Fibroblast of pulmonary artery (primary cell): ENCODE results near the gene TSEN34.

Experiments
- DNase-seq: peaks from one replicate; pipeline ENCODE4 v3.0.0-alpha.2; 2010; ENCODE audit warnings: low read depth
- H3K4me3 ChIP-seq: replicated peaks from 2 replicates; pipeline ENCODE4 v1.5.1; 2011; ENCODE audit warnings: low read depth, mild to moderate bottlenecking, control low read depth, low read length, moderate library complexity
- TF ChIP-seq, protein P1 (sequence below): IDR thresholded peaks from 2 replicates; pipeline ENCODE4 v1.5.1; 2011; ENCODE audit warnings: mild to moderate bottlenecking, control low read depth, low read length, inconsistent platforms; ENCODE audit errors: missing control alignments

Gene TSEN34

DNA sequence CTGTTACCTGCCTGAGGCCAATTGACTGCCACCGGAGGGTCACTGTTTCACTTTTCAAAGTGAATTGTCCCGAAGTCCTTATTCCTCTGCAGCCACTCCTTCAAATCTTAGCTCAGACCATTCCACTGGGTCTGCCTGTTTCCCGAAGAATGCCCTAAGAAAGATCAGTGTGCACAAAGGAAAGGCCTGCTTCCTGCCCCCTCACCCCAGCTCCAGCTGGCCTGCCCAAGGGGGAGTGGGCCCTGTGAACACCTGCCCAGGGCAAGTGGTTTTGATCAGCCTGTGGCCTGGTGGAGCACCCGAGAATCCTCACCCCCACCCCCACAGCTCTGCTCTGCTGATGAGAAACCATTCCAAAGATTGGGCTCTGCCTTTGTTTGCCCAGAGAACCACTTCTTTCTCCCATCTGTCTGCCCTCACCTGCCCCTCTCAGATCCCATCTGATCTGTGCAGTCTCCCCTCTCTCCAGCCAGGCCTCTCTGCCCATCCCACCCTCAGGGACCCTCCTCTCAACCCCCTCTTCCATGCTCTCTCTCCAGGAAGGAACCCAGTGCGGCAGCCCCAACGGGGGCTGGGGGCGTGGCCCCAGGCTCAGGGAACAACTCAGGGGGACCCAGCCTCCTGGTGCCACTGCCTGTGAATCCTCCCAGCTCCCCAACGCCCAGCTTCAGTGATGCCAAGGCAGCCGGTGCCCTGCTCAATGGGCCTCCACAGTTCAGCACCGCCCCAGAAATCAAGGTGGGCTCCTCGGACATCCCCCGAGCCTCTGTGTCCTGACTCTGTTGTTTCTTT is 41.9 kb upstream of the TSEN34 start:
- TF ChIP-seq, protein P1, sequence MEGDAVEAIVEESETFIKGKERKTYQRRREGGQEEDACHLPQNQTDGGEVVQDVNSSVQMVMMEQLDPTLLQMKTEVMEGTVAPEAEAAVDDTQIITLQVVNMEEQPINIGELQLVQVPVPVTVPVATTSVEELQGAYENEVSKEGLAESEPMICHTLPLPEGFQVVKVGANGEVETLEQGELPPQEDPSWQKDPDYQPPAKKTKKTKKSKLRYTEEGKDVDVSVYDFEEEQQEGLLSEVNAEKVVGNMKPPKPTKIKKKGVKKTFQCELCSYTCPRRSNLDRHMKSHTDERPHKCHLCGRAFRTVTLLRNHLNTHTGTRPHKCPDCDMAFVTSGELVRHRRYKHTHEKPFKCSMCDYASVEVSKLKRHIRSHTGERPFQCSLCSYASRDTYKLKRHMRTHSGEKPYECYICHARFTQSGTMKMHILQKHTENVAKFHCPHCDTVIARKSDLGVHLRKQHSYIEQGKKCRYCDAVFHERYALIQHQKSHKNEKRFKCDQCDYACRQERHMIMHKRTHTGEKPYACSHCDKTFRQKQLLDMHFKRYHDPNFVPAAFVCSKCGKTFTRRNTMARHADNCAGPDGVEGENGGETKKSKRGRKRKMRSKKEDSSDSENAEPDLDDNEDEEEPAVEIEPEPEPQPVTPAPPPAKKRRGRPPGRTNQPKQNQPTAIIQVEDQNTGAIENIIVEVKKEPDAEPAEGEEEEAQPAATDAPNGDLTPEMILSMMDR, result no peak
- H3K4me3 ChIP-seq, result no peak overlapping the region
- no peak for DNase-seq

DNA sequence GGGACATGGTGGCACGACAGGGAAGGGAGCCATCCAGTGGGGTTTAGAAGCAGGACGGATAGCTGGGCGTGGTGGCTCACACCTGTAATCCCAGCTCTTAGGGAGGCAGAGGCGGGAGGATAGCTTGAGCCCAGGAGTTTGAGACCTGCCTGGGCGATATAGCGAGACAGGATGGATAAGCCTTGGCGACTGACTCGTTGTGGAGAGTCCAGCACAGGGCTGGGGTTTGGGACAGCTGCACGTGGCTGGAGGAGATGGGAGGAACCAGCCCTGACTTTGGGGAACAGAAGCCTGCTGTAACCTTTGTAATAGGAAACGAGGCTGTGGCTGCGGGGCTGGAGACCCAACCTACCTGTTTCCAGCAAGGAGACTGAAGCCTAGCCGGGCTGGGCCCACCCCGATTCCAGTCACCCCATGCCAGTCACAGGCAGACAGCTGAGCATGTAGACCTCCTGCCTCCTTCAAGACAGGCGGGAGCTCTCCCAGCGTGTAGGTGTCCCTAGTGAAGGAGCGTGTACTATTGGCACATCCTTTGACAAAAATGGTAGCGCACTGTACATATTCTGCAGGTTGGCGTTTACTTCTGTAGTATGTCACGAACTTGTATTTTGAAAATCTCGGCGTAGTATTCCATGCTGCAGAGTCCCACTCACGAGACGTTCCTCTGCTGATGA is 39.6 kb upstream of the TSEN34 start:
- TF ChIP-seq, protein P1, result no peak
- DNase-seq, result no peak
- no peak overlapping the region for H3K4me3 ChIP-seq

DNA sequence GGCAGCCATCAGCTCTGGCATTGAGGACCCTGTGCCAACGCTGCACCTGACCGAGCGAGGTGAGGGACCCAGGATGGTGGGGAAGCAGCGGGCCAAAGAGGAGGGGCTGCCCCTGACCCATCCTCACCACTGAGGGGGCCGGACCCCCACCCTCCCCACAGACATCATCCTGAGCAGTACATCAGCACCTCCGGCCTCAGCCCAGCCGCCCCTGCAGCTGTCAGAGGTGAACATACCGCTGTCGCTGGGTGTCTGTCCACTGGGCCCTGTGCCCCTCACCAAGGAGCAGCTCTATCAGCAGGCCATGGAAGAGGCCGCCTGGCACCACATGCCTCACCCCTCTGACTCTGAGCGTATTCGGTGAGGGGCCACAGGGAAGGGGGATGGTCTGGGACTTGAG is 38.8 kb upstream of the TSEN34 start:
- H3K4me3 ChIP-seq, result no peak overlapping the region
- no peak for DNase-seq
- TF ChIP-seq, protein P1, result no peak

DNA sequence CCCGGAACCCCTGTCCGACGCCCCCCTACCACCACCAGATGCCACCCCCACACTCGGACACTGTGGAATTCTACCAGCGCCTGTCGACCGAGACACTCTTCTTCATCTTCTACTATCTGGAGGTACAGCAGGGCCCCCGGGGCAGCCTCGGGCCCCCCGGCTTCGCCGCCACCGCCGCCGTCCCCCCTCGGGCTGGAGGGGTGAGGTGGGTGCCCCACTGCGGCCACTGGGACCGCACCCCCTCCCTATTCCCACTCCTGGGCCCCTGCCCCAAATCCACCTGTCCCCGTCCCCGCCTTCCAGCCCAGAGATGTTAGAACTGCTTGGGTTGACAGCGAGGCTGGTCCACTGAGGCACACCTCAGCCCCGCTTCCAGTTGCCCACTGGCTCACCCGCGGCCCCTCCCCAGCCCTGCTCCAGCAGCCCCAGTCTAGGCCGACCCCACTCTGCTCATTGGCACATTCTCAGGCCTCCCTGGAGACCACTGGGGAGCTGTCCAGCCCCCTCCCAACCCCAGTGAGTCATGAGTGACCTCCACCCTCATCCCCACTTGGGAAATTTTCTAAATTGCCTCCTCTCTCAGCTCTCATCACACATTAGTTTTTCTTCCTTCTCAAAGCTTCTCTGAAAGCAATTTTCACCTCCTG is 38.1 kb upstream of the TSEN34 start:
- no peak for DNase-seq
- TF ChIP-seq, protein P1, result no peak
- no peak overlapping the region for H3K4me3 ChIP-seq

DNA sequence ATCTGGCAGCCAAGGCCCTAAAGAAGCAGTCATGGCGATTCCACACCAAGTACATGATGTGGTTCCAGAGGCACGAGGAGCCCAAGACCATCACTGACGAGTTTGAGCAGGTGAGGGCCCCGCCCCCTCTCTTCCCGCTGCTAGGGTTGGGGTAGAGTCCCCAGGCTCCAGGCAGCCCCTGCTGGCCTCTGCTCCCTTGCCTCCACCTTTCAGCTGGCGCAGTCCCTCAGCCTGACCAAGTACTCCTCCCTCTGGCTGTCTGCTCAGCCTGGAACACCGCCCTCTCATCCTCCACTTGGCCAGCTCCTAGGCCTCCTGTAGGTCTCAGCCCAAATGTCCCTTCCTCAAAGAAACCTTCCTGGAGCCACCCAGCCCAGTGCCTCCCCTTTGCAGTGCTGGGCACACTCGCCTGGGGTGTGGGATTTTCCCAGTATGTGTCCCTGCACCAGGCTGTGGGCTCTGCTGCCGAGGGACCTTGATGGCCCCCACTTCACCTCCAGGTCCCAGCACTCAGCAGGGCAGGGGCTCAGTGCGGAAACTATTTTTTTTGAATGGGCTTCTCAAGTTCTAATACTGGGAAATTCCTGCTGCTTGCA is 37.3 kb upstream of the TSEN34 start:
- no peak for DNase-seq
- TF ChIP-seq, protein P1, result no peak
- H3K4me3 ChIP-seq, result no peak overlapping the region

DNA sequence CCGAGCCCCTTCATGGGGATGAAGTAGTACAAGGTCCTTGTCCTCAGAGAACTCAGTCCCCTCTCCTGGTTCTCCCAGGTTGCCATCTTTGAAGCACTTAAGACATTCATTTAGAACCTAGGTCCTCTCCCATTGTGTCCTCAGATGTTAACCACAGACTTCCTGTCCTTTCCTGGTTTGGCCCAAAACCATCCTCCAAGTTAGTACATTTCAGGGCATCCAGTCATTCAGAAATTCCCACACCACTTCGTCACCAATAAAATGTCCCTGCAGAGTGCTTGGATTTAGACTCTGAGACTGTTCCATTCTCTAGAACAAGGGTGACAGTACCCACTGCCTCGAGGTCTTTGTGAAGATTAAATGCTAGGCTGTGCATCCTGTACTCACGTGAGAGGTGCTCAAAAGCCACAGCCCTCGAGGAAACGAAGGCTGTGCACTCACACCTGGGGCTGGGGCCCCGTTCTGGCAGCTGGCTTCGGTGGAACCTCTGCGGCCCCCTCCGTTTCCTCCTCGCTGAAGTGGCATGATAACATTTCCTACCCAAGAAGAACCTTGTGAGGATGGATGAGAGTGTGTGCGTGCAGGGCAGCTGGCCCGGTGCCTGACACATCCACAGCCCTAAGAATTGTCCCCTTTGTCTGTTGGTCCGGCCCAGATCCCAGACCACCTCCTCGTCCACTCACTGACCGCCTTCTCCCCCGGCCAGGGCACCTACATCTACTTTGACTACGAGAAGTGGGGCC is 36.3 kb upstream of the TSEN34 start:
- TF ChIP-seq, protein P1, result no peak
- H3K4me3 ChIP-seq, result no peak overlapping the region
- peak; percentile 33 for DNase-seq
